Uterus (tissue), 2 donors: ENCODE measurements around the gene AGBL1.

ENCODE experiments used
- CTCF ChIP-seq, 4 experiments: fragments of 200-600 bp in 2 of 4; fragments of 450-650 bp in 2 of 4; sonication (generic) in 2 of 4; IDR thresholded peaks; one replicate each; pipeline ENCODE4 v1.5.1; 2016 to 2019; ENCODE audit warnings: antibody characterized with exemption in 4 of 4, mild to moderate bottlenecking in 2 of 4, moderate library complexity in 1 of 4
- POLR2A ChIP-seq, 2 donors: fragments of 450-650 bp; IDR thresholded peaks; one replicate each; pipeline ENCODE4 v1.6.1; 2016; ENCODE audit warnings: antibody characterized with exemption in 2 of 2, mild to moderate bottlenecking in 1 of 2, moderate library complexity in 1 of 2

GRCh38 chr15:86205096-86205495, 125.4 kb downstream of the AGBL1 start:
- TF ChIP-seq CTCF (IDR thresholded peaks at IDR 0.05) (no peak), POLR2A (IDR thresholded peaks at IDR 0.05) (no peak)
